ENCODE data around the gene GNAT3.

- TF ChIP-seq CTCF (conservative IDR thresholded peaks at IDR 0.05) (no peak), EZH2 (IDR thresholded peaks at IDR 0.05; ENCODE audit: low read depth) (no peak)
Observed at GRCh38 chr7:80435521-80435920, 76.3 kb downstream of the GNAT3 start.
